A204.1 (cell line): ENCODE results near the gene NACC2.

Experiments used
- FAIRE-seq: peaks from 2 replicates; lab custom pipeline; 2012; peaks lifted over from hg19 to GRCh38; lab: Jason Lieb, UNC

Gene NACC2

DNA sequence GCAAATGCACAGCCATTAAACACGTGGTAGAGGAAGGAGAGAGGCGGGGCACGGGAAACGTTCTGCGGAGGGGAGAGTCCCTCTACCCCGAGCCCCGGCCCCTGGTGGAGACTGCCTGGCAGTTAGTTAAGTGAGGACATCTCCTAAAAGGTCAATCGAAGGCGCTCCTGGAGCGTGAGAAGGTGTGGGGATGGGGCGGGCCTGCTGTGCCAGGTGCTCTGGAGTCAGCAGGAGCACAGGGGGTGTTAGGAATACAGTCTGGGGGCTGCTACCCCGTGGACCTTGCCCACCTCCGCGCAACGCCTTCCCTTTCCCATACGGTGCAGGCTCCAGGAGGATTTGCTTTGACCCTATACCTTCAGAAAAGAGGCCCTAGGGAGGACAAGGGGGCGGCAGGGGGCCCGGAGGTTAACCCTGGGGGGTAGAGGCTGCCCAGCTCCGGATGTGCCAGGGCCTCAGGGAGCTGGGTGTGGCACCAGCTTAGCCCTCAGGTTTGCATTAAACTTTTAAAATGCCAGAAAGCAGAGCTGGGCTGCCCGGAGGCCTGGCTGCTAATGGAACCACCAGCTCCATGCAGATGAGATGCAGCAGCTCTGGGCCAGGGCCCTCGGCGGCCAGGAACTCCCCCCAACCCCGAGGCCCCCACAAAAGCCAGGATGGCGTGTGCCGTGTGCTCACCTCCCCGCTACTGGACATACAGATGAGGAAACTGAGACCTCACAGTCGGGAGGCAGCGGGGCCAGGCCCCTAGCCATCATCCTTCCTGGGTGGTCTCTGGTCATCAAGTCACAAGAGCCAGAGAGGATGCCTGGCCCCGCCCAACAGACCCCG is 39.2 kb downstream of the NACC2 start:
- no peak for FAIRE-seq

DNA sequence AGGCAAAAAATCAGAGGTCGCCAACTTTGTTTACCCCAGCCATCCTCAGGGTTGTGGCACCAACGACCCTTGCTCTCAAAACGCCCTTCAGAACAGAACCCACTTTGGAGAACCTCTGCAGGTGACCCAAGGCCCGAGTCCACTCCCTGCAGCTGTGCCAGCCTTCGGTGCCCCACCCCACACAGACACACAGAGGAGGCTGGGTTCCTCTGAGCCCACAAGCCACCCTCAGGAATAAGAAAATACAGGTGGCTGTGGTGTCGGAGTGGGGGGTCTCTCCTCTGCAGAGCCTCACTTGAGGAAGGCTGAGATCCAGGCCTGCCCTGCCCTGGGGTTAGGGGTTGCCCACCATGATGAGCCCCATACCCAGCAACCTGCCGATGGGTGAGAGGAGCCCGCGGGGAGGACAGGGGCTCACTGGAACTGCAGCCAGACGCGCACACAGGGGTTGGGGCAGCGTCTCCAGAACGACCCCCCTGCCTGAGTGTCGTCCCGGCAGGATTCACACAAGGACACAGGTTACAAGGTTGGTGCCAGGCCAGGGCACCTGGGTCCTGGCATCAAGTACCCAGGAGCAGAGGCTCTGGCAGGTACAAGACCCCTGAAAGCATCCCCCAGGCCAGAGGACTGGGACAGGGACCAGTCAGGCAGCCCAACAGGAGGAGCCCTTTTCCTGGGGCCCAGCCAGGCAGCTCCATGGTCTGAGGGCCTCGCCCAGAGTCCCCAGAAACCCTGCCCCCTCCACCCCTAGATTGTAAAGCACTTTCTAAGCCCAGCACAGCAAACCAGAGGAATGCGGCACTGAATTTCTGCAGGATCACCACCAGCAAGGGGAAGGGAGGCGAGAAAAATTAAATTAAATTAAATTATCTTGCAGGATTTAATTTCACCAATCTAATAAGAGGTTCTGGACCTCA is 40.0 kb downstream of the NACC2 start:
- FAIRE-seq = no peak

DNA sequence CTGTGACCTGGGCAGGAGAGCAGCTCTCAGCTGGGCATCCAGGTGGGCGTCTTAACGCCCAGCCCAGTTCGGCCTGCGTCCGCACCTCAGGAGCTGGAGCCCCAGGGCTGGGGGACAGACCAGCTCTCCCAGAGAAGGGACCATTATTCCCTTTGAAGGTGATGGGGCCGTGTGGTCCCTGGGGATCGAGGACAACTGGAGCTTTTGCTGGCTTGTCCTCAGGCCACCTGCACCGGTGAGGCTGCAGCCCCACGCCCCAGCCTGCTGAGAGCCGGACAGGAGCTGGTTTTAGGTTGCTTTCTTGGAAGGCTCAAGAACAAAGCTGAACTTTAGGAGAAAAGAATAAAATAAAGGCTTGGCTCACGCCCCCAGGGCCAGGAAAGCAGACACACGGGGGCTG is 40.9 kb downstream of the NACC2 start:
- FAIRE-seq = no peak

DNA sequence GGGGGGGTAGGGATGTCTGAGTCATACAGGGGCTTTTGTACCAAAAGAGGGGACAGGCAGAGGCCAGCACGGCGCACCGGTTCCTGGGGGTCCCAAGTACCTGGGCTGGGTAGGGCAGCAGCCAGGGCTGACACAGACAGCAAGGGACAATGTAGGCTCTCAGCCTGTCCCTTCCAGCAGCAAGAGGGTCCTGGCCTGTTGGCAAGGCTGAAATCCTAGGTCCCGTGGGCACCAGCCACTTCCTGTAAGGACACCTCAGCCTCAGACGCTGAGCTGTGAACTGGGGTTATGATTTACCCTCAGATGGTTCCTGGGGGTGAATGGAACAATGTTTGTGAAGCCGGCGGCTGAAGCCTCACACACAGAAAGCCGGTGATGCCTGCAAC is 41.3 kb downstream of the NACC2 start:
- FAIRE-seq = no peak

DNA sequence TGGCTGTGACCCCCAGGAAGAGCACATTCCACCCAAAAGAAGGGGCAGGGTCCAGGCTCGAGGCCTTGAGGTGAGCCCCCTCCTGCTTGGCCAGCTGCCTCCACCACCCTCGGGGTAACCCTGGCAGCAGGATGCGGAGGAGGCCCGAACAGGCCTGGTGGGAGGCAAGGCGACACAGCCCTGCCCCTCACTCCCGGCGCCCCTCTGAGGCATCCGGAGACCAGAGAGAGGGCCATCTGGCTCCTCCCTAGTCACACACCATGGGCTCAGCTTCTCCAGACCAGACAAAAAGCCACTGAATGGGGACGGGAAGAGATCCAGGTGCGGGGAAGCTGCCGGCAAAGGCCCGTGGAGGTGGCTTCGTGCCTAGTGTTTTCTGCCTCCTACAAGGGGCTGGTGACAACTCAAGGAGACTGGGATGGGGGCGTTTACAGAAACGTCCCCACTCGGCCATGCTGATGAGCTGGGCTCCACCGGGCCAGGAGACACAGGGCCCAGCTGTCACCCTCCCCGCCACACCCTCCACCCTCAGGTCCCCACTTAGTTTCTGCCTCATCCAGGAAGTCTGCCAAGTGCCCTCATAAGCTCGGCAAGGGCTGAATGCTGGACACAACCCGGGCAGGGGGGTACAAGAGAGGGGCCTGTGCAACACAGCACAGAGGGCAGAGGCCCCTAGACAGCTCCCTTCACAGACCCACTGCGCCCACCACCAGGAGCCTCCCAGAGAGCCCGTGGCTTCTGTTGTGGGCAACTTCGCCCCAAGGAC is 41.9 kb downstream of the NACC2 start:
- FAIRE-seq = no peak

DNA sequence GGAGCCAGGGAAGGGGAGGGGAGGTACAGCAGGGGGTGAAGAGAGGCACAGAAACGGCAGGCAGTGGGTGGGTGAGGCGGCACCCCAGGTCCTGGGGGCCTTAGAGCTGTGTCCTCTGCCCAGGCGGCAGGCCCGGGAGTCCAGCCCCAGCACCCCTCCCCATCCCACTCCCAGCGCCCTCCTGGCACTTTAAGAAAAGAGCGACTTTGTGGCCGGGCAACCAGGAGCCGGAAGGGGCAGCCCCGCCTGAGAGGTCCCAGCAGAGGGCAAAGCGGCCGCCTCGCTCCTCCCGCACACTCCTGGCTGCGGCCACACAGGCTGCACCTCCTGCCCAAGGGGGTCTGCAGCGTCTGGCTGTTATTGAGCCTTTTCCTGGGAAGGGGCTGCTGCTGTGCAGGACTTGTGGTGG is 42.6 kb downstream of the NACC2 start:
- no peak for FAIRE-seq

DNA sequence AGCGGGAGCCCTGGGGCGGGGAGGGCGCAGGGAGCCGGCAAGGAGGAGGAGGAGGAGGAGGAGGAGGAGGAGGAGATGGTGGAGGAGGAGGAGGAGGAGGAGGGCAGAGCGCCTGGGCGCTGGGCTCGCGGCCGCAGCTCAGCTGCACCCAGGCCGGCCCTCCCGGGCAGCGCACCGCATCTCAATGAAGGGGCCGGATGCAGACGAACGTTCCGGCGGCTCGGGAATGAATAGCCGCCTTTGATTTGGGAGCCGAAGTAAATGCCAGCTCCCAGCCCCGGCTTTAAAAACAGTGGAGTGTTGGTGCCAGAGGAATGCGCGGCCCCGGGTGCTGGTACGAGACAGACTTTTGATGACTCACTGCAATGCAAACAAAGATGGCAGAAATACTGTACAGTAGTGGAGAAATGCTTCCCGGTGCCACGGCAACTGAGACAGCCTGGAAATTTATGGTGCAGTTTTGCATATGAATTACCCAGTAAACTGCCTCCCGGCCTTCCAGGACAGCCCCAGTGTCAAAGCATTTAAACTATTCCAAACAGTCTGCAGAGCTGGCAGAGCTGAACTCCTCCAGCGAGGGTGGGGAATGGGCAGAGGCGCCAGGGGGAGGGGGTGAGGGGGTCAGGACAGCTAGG is 43.1 kb downstream of the NACC2 start:
- peak; percentile 96 for FAIRE-seq

DNA sequence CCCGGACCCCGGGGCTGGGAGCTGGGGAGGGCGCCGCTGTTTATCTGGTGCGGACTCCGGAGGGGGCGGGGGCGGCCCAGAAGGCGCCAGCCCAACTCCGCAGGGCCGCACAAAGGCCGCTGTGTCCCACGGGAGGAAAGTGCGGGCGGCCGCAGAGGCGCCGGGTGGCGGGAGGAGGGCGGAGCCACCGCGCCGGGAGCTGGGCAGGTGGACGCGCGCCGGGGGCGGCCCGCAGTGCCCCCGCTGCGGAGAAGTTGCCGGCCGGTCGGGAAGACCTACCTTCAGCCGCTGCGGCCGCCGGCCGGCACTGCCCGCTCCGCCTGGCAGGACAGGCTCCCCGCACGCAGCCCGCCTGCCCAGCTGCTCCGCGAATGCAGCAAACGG is 43.6 kb downstream of the NACC2 start:
- FAIRE-seq = no peak

DNA sequence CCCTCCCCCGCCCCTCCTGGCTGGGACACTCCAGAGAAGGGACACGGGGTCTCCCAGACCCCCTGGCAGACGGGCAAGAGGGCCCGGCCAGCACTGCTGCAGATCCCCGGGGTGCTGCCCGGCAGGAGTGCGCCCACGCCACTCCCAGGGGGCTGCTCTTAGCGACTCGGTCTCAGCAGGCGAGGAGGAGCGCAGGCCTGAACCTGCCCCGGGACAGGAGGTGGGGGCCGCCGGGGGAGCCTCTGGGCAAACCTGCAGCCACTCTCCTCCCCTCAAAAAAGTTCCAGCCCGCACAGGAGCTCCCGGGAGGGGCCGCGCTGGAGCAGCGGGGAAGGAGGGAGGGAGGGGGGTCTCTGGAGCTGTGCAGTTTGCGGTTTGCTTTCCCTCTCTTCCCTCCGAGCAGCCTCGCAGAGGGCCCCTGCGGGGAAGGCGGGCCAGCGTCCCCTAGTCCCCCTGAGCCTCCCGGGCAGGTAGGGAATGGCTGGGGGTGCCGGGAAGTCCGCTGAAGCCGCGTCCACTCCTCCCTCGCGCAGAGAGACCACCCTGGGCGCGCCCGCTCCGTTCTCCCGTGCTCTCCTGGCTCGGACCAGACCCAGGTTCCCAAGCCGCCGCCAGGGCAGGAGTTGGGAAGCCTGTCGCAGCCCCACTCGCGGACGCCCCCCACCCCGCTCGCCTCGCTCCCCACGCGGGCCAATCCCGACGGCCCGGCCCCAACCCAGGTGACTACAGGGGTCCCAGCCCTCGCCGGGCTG is 44.2 kb downstream of the NACC2 start:
- FAIRE-seq = no peak

DNA sequence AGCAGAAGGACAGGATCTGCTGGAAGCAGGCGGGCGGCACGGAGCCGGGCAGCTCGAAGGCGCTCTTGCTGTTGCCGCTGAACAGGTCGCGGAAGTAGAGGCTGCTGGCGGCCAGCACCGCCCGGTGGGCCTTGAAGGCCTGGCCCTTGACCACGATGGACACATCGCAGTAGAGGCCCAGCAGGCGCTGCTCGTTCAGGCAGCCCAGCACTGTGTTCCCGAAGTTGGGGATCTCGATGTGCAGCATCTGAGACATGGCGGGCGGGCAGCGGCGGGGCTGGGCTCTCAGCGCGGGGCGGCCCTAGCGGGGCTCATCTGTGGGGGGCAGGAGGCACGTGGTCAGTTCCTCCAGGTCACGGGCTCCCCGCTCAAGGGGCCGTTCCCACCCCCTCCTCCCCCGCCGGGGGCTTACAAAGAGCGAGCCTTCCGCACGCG is 44.8 kb downstream of the NACC2 start:
- no peak for FAIRE-seq

DNA sequence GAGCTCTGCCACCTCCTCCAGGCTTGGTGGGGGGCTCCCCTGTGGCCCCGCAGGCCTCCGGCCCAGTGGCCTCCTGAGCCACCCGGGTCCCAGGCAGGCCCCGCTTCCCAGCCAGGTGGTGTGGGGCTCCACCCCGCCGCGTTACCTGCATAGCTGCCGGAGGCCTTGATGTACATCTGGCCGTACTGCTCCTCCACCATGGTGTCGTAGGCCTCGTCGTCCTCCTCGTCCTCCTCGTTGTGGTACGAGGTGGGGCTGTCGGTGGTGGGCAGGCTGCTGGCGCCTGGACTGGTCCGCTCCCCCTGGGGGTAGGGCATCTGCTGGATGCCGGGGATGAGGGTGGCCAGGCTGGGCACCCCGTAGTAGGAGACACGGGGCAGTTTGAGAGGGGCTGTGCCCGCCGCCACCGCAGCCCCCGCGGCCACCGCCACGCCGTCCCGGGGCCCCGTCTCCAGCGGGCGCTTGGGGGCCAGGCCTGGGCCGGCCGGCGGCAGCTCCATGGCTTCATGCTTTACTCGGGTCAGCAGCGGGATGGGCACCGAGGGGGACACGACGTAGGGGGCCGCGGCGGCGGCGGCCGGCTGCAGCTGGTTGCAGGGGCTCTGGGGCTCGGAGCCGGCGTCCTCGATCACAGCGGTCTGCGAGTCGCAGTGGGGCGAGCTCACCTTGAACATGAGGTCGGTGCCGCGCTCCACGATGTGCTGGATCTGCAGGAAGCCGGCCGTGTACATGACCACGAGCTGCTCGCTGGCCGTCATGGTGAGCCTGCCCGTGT is 45.4 kb downstream of the NACC2 start:
- FAIRE-seq = no peak

DNA sequence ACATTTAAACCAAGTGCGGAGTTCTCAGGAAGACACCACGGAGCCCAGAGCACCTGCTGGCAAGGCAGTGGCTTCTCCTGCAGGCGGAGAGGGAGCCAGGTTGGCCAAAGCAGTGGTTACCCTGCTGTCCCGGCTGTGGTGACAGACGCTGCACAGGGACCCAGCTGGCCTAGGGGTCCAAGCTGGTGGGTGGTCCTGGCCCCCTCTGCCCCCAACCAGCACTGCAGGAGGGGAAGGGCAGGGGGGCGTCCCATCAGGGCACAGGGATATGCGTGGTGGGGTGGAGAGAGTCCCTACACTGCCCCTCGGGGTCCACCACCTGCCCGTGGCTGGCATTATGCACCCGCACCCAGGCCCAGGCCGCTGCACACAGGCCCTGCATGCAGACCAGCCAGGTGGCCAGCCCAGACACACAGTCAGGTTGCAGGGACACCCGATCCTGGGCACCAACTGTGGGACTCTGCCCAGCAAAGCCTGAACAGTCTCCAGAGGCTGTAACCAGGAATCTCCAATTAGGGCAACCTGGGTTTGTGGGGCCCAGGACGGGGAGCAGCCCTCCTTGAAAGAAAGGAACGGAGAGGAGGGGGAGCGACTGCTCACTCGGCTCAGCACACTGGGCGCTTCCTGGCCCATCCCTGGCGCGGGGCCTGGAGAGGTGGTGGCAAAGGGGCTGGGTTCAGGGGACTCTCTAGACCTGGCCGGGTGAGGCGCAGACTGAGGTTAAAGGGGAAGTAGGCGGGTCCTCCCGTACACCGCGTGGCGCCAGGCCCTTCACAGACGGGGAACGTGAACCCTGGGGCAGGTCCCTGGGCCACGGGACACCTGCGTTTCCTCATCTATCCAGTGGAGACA is 46.3 kb downstream of the NACC2 start:
- FAIRE-seq = no peak

DNA sequence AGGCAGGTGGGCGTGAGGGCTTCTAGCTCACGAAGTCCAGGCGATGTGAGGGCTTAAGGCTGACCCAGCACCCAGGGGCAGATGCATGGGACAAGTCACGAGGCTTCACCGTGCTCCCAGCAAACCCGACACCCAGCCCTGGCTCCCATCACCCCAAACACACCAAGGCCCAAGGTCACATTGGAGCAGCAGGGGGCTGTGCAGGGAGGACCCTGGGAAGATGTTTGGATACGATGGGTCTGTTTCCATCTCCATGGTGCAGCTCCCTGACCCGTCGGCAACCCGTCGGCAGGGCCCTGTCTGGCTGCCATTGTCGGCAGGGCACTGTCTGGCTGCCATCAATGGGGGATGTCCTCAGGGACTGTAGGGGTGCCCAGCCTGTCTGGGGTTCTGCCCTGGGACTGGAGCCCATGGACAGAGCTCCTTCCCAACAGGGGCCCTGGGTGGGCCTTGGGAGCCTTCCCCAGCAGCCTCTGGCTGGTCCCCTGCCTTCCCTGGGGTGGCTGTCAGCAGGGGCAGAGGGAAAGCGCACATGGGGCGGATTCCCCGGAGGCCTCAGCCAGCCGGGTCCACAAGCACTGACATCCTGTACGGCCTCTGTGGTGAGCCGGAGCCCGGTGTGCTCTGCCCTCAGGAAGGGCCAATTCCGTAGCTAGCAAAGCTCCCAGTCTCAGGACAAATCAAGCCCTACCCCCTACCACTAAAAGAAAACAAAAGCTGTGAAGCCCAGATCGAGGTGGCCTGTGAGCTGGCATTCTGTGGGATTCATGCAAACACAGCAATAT is 47.1 kb downstream of the NACC2 start:
- no peak for FAIRE-seq

DNA sequence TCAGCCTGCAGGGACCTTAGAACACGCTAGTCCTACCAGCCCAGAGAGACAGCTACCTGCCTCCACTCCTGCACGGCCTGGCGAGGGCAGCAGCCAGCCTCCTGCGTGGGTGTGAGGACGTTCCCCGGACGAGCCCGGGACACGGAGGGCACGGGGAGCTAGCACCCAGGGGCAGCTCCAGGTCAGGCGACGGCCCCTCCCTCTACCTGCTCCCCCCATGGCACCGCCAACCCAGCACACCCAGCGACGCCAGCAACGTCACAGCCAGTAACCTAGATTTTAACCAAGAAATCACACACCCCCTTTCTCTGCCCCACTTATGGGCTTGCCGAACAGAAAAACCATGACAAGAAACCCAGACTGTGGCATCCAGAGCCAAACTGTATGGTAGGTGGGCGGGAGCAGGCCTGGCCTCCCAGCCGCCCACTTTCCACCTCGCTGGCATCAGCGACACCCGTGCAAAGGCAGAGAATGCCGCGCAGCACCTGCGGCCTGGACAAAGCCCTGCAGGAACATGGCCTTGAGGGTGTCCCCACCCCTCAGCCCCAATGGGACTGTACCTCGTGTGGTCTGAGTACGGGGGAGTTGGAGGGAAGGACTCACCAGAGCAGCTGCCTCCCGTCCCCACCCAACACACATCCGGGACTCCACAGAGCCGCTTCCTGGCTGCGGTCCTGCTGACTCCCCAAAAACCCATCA is 47.9 kb downstream of the NACC2 start:
- FAIRE-seq = no peak

DNA sequence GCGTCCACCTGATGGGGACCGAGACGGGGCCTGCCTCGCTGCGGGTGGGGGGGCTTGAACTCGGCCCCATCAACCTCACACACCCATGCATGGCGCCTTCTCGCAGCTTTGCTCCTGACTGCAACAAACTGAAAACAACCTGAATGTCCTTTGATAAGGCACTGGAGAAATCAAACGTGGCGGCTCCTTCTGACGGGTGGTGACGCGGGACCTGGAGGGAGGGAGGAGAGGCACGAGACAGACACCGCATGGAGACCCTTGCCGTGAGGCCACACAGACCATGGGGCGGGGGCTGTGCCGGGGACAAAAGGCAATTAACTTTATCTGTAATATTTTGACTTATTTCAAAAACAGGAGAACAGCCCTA is 48.6 kb downstream of the NACC2 start:
- FAIRE-seq = no peak

DNA sequence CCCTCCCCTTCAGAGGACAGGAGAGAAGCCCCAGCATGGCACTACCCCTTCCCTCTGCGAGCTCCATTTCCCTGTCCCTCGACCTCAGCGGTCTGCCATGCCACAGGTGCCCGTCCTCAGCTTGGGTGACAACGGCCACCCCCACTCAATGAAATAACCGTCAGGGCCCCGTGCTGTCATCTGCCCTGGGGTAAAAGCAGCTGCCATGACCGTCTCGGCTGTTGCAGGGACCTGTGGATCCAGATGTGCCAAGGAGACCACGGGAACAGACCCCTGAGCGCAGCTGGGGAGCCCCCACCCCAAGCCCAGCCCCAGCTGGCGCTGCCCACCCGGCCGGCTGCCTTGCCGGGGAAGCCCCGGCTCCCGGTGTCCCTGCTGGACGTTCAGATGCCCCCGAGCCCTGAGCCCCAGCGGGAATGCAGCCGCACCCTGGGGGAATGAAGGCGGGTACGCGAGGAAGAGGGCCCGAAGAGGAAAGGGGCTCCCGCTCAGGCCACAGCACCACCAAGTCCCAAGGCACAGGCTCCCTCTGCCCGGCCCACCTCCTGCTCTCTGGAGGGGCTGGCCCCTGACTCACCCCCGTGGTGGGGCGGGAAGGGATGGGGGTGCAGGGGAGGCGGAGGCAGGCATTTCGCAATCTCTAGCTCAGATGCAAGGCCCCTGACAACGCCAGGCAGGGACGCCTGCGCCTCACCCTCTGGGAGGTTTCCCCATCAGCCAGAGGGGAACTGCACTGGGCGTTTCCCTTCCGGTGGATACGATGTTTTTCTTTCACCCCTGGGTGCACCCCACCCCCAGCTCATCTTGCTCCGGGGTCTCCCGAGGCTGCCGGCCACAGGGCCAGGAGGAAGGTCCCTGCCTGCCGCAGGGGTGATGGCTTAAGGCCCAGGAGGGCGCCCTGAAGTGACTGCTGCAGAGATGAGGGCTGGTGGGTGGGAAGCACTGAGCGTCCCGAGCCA is 49.2 kb downstream of the NACC2 start:
- no peak for FAIRE-seq

DNA sequence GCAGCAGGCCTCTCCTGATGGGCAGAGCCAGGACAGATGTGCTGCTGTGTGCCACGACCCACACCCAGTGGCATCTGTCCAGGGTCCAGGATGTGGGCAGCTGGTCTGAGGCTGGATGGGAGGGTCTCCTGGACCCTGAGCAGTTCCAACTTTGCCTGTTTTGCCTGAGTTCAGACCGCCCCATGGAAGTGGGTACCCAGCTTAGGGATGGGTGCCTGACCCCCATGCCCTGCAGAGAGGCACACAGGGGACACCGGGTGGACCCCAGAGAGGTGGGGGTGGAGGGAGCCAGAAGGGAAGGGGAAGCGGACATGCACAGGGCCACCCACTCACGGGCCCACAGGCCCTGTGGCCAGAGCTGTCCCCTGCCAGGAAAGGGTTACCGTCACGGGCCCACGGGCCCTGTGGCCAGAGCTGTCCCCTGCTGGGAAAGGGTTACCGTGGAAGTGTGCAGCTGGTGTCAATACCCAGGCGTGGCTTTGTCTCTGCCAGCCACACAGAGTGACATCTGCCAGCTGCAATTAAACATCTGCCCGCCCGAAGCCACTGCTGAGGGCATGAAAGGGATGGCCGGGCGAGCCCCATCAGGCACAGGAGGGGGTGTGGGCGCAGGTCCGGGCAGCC is 50.0 kb downstream of the NACC2 start:
- no peak for FAIRE-seq
